H1 (cell line): Measurements from ENCODE around the gene FLOT1. TPM values are rescaled to one million over a fixed set of nuclear protein-coding genes. Genes with fewer than 3 reads are reported as not detected.

ENCODE experiments used
- CTCF ChIA-PET: fragments of 300-600 bp; sonication (Branson Sonifier 250); formaldehyde crosslinking; loops from one replicate; lab custom pipeline; 2021; ENCODE audit not compliant: partially characterized antibody; lab: Charles Lee
- POLR2A ChIA-PET: fragments of 300-600 bp; sonication (Branson Sonifier 250); formaldehyde crosslinking; loops from one replicate; lab custom pipeline; 2021; ENCODE audit warnings: inconsistent platforms; ENCODE audit not compliant: partially characterized antibody; lab: Charles Lee
- DNase-seq, 2 experiments: peaks; one replicate each; pipeline versions ENCODE4 v3.0.0 to v3.0.0-alpha.2; 2010 to 2022; ENCODE audit warnings: low spot score in 2 of 2, low read depth in 1 of 2, mixed read lengths in 1 of 2
- FAIRE-seq: peaks from 2 replicates; lab custom pipeline; 2011; peaks lifted over from hg19 to GRCh38; lab: Jason Lieb, UNC
- H2AFZ ChIP-seq: 2 replicates; pipeline ENCODE4 v1.8.1; 2012; ENCODE audit warnings: low read length, inconsistent platforms
- H2AK5ac ChIP-seq: 2 replicates; pipeline ENCODE4 v1.6.1; 2013; ENCODE audit warnings: low read depth, low read length
- H2BK120ac ChIP-seq: replicated peaks from 2 replicates; pipeline ENCODE3; 2013; ENCODE audit warnings: low read depth, low read length, inconsistent platforms
- H2BK12ac ChIP-seq: 2 replicates; pipeline ENCODE4 v1.6.1; 2013; ENCODE audit warnings: low read depth, low read length
- H2BK15ac ChIP-seq: 2 replicates; pipeline ENCODE4 v1.6.1; 2013; ENCODE audit warnings: low read length
- H2BK20ac ChIP-seq: 2 replicates; pipeline ENCODE4 v1.6.1; 2013; ENCODE audit warnings: low read length
- H2BK5ac ChIP-seq: 2 replicates; pipeline ENCODE4 v1.6.1; 2013; ENCODE audit warnings: low read depth, low read length
- H3K14ac ChIP-seq: 2 replicates; pipeline ENCODE4 v1.6.1; 2013; ENCODE audit warnings: inconsistent platforms; ENCODE audit not compliant: insufficient read length
- H3K18ac ChIP-seq: 2 replicates; pipeline ENCODE4 v1.6.1; 2013; ENCODE audit warnings: low read length; ENCODE audit errors: extremely low read depth
- H3K23ac ChIP-seq: 2 replicates; pipeline ENCODE4 v1.6.1; 2013; ENCODE audit warnings: inconsistent platforms; ENCODE audit not compliant: insufficient read length
- H3K23me2 ChIP-seq: 2 replicates; pipeline ENCODE4 v1.6.1; 2013; ENCODE audit warnings: low read depth, low read length
- H3K27ac ChIP-seq: 2 replicates; pipeline ENCODE4 v1.6.1; 2011; ENCODE audit warnings: low read depth, low read length, inconsistent platforms
- H3K27me3 ChIP-seq, 4 experiments: replicated peaks in 1 of 4; 1 replicate in 1 of 4; 2 replicates in 3 of 4; pipeline versions ENCODE4 v1.6.1 to v1.8.1; 2011 to 2013; ENCODE audit warnings: low read length in 3 of 4, mild to moderate bottlenecking in 3 of 4, inconsistent platforms in 2 of 4, mixed read lengths in 2 of 4, moderate library complexity in 1 of 4; ENCODE audit not compliant: control insufficient read depth in 3 of 4, insufficient read depth in 3 of 4; ENCODE audit errors: extremely low read depth in 1 of 4
- H3K36me3 ChIP-seq, 4 experiments: 2 replicates each; pipeline versions ENCODE4 v1.6.1 to v1.8.1; 2011 to 2013; ENCODE audit warnings: mild to moderate bottlenecking in 4 of 4, low read length in 3 of 4, moderate library complexity in 2 of 4, control low read depth in 1 of 4, inconsistent platforms in 1 of 4; ENCODE audit not compliant: insufficient read depth in 4 of 4, control insufficient read depth in 2 of 4
- H3K4ac ChIP-seq: replicated peaks from 2 replicates; pipeline ENCODE3; 2013; ENCODE audit warnings: low read length, low read depth, mixed read lengths, inconsistent platforms; ENCODE audit not compliant: insufficient read length
- H3K4me1 ChIP-seq, 4 experiments: replicated peaks in 1 of 4; 1 replicate in 1 of 4; 2 replicates in 3 of 4; pipeline versions ENCODE4 v1.6.1 to v1.8.1; 2011 to 2013; ENCODE audit warnings: low read length in 3 of 4, inconsistent platforms in 2 of 4, mixed read lengths in 1 of 4; ENCODE audit not compliant: insufficient read depth in 4 of 4, control insufficient read depth in 3 of 4
- H3K4me2 ChIP-seq, 2 experiments: 2 replicates each; pipeline versions ENCODE4 v1.6.1 to v1.8.1; 2011 to 2013; ENCODE audit warnings: low read depth in 2 of 2, low read length in 2 of 2, control low read depth in 1 of 2, inconsistent platforms in 1 of 2, mild to moderate bottlenecking in 1 of 2; ENCODE audit not compliant: insufficient read depth in 1 of 2
- H3K4me3 ChIP-seq, 4 experiments: fragments of 200-600, 300-600 bp in 1 of 4; sonication (generic), shearing (Covaris generic), sonication (Bioruptor Twin) in 1 of 4; 2 replicates each; pipeline versions ENCODE4 v1.5.1 to v1.8.1; 2011 to 2016; ENCODE audit warnings: low read length in 4 of 4, low read depth in 3 of 4, control low read depth in 2 of 4, inconsistent platforms in 2 of 4, mild to moderate bottlenecking in 2 of 4, mixed read lengths in 1 of 4, moderate library complexity in 1 of 4; ENCODE audit not compliant: insufficient read depth in 2 of 4; ENCODE audit errors: extremely low read depth in 1 of 4
- H3K56ac ChIP-seq: replicated peaks from 2 replicates; pipeline ENCODE3; 2013; ENCODE audit warnings: low read depth, mild to moderate bottlenecking, mixed read lengths, low read length, inconsistent platforms; ENCODE audit not compliant: insufficient read length
- H3K79me1 ChIP-seq: 2 replicates; pipeline ENCODE4 v1.6.1; 2013; ENCODE audit warnings: low read depth, low read length, control low read depth
- H3K79me2 ChIP-seq, 2 experiments: 2 replicates each; pipeline versions ENCODE4 v1.6.1 to v1.8.1; 2012 to 2013; ENCODE audit warnings: low read length in 2 of 2, mild to moderate bottlenecking in 2 of 2, inconsistent platforms in 1 of 2; ENCODE audit not compliant: insufficient read depth in 2 of 2, control insufficient read depth in 1 of 2
- H3K9ac ChIP-seq, 4 experiments: replicated peaks in 1 of 4; 1 replicate in 1 of 4; 2 replicates in 3 of 4; pipeline versions ENCODE4 v1.6.1 to v1.8.1; 2011 to 2013; ENCODE audit warnings: low read depth in 3 of 4, low read length in 3 of 4, control low read depth in 2 of 4, mild to moderate bottlenecking in 2 of 4, moderate library complexity in 2 of 4, inconsistent platforms in 1 of 4; ENCODE audit errors: extremely low read depth in 1 of 4
- H3K9me3 ChIP-seq, 2 experiments: 2 replicates each; pipeline versions ENCODE4 v1.6.1 to v1.8.1; 2012 to 2013; ENCODE audit warnings: mild to moderate bottlenecking in 2 of 2, moderate library complexity in 2 of 2, control low read depth in 1 of 2, inconsistent platforms in 1 of 2, low read depth in 1 of 2, low read length in 1 of 2, mixed read lengths in 1 of 2; ENCODE audit not compliant: insufficient read depth in 2 of 2
- H4K20me1 ChIP-seq, 2 experiments: replicated peaks in 1 of 2; 2 replicates each; pipeline versions ENCODE3 to v1.8.1; 2011 to 2013; ENCODE audit warnings: inconsistent platforms in 2 of 2, low read length in 2 of 2, mild to moderate bottlenecking in 1 of 2; ENCODE audit not compliant: insufficient read depth in 2 of 2, control insufficient read depth in 1 of 2
- H4K5ac ChIP-seq: 2 replicates; pipeline ENCODE4 v1.6.1; 2013; ENCODE audit warnings: low read length, low read depth, mixed read lengths, inconsistent platforms; ENCODE audit not compliant: insufficient read length
- H4K8ac ChIP-seq: 2 replicates; pipeline ENCODE4 v1.8.0; 2013; ENCODE audit warnings: mild to moderate bottlenecking, moderate library complexity, low read length, inconsistent platforms; ENCODE audit not compliant: insufficient read depth; ENCODE audit errors: extremely low read depth
- H4K91ac ChIP-seq: replicated peaks from 2 replicates; pipeline ENCODE3; 2013; ENCODE audit warnings: low read length, mixed read lengths, inconsistent platforms; ENCODE audit not compliant: insufficient read length
- RFX5 ChIP-seq: IDR thresholded peaks from 2 replicates; pipeline ENCODE4 v1.6.1; 2011; ENCODE audit warnings: low read depth, low read length, improper control_type of control experiment, borderline replicate concordance
- WGBS, 2 experiments: shearing (Covaris generic) in 1 of 2; methylation state at CpG; one replicate each; pipeline versions ENCODE4 v1.1.6 to v1.1.7; 2013 to 2015; ENCODE audit warnings: low lambda C conversion rate in 2 of 2, mixed read lengths in 2 of 2, inconsistent platforms in 1 of 2, low coverage in 1 of 2, missing lambda C conversion rate in 1 of 2; ENCODE audit not compliant: insufficient replicate concordance in 2 of 2, insufficient coverage in 1 of 2, insufficient read length in 1 of 2; ENCODE audit errors: extremely low coverage in 1 of 2, missing lambda C conversion rate in 1 of 2; 5-methylcytosine and 5-hydroxymethylcytosine counted together
- polyA plus RNA-seq, 7 experiments: library from polyadenylated mRNA; depleted of rRNA in 3 of 7; stranded (reverse) in 5 of 7; unstranded in 2 of 7; fragments of >200 nt in 5 of 7; fragments of 200-250 nt in 2 of 7; gene quantifications; 1 replicate in 5 of 7; 2 replicates in 1 of 7; 4 replicates in 1 of 7; pipeline versions ENCODE4 v1.2.1 to v1.2.3, GENCODE V29; 2011 to 2013; ENCODE audit warnings: missing spikeins in 2 of 7, mixed read lengths in 2 of 7
- total RNA-seq: library from RNA; stranded (reverse); fragmentation: NEBNext Ultra II Directional; extraction: Animal tissue kit (Norgen Biotek cat#: 25700); gene quantifications from 2 replicates; pipeline ENCODE4 v1.2.1, GENCODE V29; 2021

The FLOT1 gene
- total and polyA plus RNA-seq, 2 of the 8 experiments (the other 6 are each of a cell fraction or from before 2014, with no cell fraction given) = 87.5 to 88.1 TPM

DNA sequence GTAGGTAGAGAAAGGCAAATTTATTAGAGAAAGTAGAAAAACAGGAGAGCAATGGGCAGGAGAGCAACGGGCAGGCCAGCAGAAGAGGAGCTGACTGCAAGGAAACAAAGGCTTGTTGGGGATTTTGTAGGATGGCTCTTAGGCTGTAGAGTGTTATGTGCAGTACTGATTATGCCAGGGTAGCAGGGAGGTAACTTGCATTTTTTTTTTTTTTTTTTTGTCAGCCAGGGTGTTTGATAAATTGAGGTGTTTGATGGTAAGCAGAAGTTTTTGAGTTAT is 38.1 kb upstream of the FLOT1 start:
- no peak overlapping the region for H3K27ac ChIP-seq
- no peak for TF ChIP-seq RFX5
- H3K4me2 ChIP-seq = no peak overlapping the region
- H3K9me3 ChIP-seq = no peaks in the 10 kb centered on the region
- FAIRE-seq (no peak), DNase-seq (no peak)
- H3K4me1 ChIP-seq = no peaks in the 10 kb centered on the region
- 81% methylated on average over 1 of the region's 1 CpG; no CpG with 5 or more reads in 1 of the 2 experiments for WGBS, 2 experiments
- no peak overlapping the region for H2BK20ac ChIP-seq
- H3K23ac ChIP-seq = no peak overlapping the region
- no peak overlapping the region for H3K14ac ChIP-seq
- H3K4ac ChIP-seq = no peak overlapping the region
- H2BK12ac ChIP-seq = no peak overlapping the region
- no peak overlapping the region for H4K8ac ChIP-seq
- H3K36me3 ChIP-seq = no peaks in the 10 kb centered on the region
- 0 out of 7 replicates have a peak, but pooled peaks cover 0 to 3% (median 0%) of the 10 kb centered on the region in 4 experiments for H3K27me3 ChIP-seq
- H3K18ac ChIP-seq = no peak overlapping the region
- H2BK120ac ChIP-seq = no peak overlapping the region
- no peak overlapping the region for H2BK5ac ChIP-seq
- H4K5ac ChIP-seq = no peak overlapping the region
- no peaks in the 10 kb centered on the region for H3K23me2 ChIP-seq
- H3K79me2 ChIP-seq = no peaks in the 10 kb centered on the region
- ChIA-PET POLR2A (interaction anchor here (2.5 kb wide), 1 partner anchor 10 kb away, joined by 6 read pairs; no protein-coding TSS in a partner anchor), CTCF (interaction anchor here (0.6 kb wide), 1 partner anchor 299 kb away, joined by 3 read pairs; no protein-coding TSS in a partner anchor)
- H3K4me3 ChIP-seq = no peak overlapping the region
- no peak overlapping the region for H2AFZ ChIP-seq
- H2AK5ac ChIP-seq = no peak overlapping the region
- H4K91ac ChIP-seq = no peak overlapping the region
- H3K9ac ChIP-seq = no peak overlapping the region
- H4K20me1 ChIP-seq = no peaks in the 10 kb centered on the region
- no peak overlapping the region for H3K56ac ChIP-seq
- H2BK15ac ChIP-seq = no peak overlapping the region
- H3K79me1 ChIP-seq = no peaks in the 10 kb centered on the region
